Measurements from ENCODE around the gene DENND2D.

The DENND2D gene

GRCh38 chr1:111193712-111194480, 6.5 kb downstream of the DENND2D start:
- Histone ChIP-seq H3K36me3 (replicated peaks) (no peaks in the 10 kb centered on the region), H3K27ac (no peak overlapping the region)
- in situ Hi-C loops (cut with HindIII; ENCODE audit: low pct_ligation_motif_present, low sequenced_read_pairs) = no loop called here

GRCh38 chr1:111192658-111193519, 7.6 kb downstream of the DENND2D start:
- DNase-seq = no peak
- in situ Hi-C loops (cut with HindIII; ENCODE audit: low pct_ligation_motif_present, low sequenced_read_pairs) = no loop called here
- H3K27me3 ChIP-seq (replicated peaks) = no peaks in the 10 kb centered on the region
- TF ChIP-seq CTCF (IDR thresholded peaks at IDR 0.05; ENCODE audit: low read depth, low read length, missing control alignments) = no peak
- H3K4me3 ChIP-seq (ENCODE audit: low read depth, low read length) = no peak overlapping the region
- peaks cover 4% of the 10 kb centered on the region for H3K36me3 ChIP-seq (replicated peaks)
- no peak overlapping the region for H3K27ac ChIP-seq

More at GRCh38 chr1:111193712-111194480, 6.5 kb downstream of the DENND2D start:
- no peak for TF ChIP-seq CTCF (IDR thresholded peaks at IDR 0.05; ENCODE audit: low read depth, low read length, missing control alignments)
- H3K27me3 ChIP-seq (replicated peaks) = no peaks in the 10 kb centered on the region
- no peak for DNase-seq
- no peak overlapping the region for H3K4me3 ChIP-seq (ENCODE audit: low read depth, low read length)

GRCh38 chr1:111192074-111192473, 8.4 kb downstream of the DENND2D start:
- H3K36me3 ChIP-seq (replicated peaks) = peaks cover 6% of the 10 kb centered on the region
- TF ChIP-seq CTCF (IDR thresholded peaks at IDR 0.05; ENCODE audit: low read depth, low read length, missing control alignments) = no peak
- in situ Hi-C loops (cut with HindIII; ENCODE audit: low pct_ligation_motif_present, low sequenced_read_pairs) = no loop called here
- H3K4me3 ChIP-seq (ENCODE audit: low read depth, low read length) = no peak overlapping the region
- H3K27me3 ChIP-seq (replicated peaks) = no peaks in the 10 kb centered on the region
- no peak for DNase-seq
- no peak overlapping the region for H3K27ac ChIP-seq

- in situ Hi-C loops (cut with HindIII; ENCODE audit: low pct_ligation_motif_present, low sequenced_read_pairs) = no loop called here
- H3K27me3 ChIP-seq (replicated peaks) = no peaks in the 10 kb centered on the region
- H3K27ac ChIP-seq = peak overlapping the region; percentile 12
- no peak for TF ChIP-seq CTCF (IDR thresholded peaks at IDR 0.05; ENCODE audit: low read depth, low read length, missing control alignments)
- peaks cover 11% of the 10 kb centered on the region for H3K36me3 ChIP-seq (replicated peaks)
- no peak overlapping the region for H3K4me3 ChIP-seq (ENCODE audit: low read depth, low read length)
- DNase-seq = peak; percentile 22
These were observed 8.9 kb downstream of the DENND2D start for GRCh38 chr1:111191496-111191895.

- DNase-seq = peak; percentile 27
- H3K4me3 ChIP-seq (ENCODE audit: low read depth, low read length) = no peak overlapping the region
- peak overlapping the region; percentile 12 for H3K27ac ChIP-seq
- no peaks in the 10 kb centered on the region for H3K27me3 ChIP-seq (replicated peaks)
- in situ Hi-C loops (cut with HindIII; ENCODE audit: low pct_ligation_motif_present, low sequenced_read_pairs) = no loop called here
- peaks cover 11% of the 10 kb centered on the region for H3K36me3 ChIP-seq (replicated peaks)
- no peak for TF ChIP-seq CTCF (IDR thresholded peaks at IDR 0.05; ENCODE audit: low read depth, low read length, missing control alignments)
These were observed 9.5 kb downstream of the DENND2D start for GRCh38 chr1:111190931-111191451.

Measured in brain microvascular endothelial cell (primary cell).